Astrocyte (in vitro differentiated cells and primary cell): Measurements from ENCODE around the gene ASPG. TPM values are rescaled to one million over a fixed set of nuclear protein-coding genes. Genes with fewer than 3 reads are reported as not detected.

Source experiments
- DNase-seq: peaks from one replicate; pipeline ENCODE4 v3.0.0-alpha.2; 2010; ENCODE audit warnings: low read depth
- FAIRE-seq: peaks from 2 replicates; lab custom pipeline; 2011; peaks lifted over from hg19 to GRCh38; lab: Jason Lieb, UNC
- H2AFZ ChIP-seq: 2 replicates; pipeline ENCODE4 v1.6.0; 2012; ENCODE audit warnings: low read depth, low read length, inconsistent platforms
- H3K27ac ChIP-seq: 2 replicates; pipeline ENCODE4 v1.5.1; 2011; ENCODE audit warnings: low read depth, low read length, inconsistent platforms
- H3K27me3 ChIP-seq: 2 replicates; pipeline ENCODE4 v1.6.0; 2011; ENCODE audit warnings: low read length, inconsistent platforms; ENCODE audit not compliant: insufficient read depth
- H3K36me3 ChIP-seq: 2 replicates; pipeline ENCODE4 v1.5.1; 2011; ENCODE audit warnings: low read length, inconsistent platforms; ENCODE audit not compliant: insufficient read depth
- H3K4me1 ChIP-seq: 2 replicates; pipeline ENCODE4 v1.5.1; 2011; ENCODE audit warnings: low read length, inconsistent platforms; ENCODE audit not compliant: insufficient read depth
- H3K4me2 ChIP-seq: 2 replicates; pipeline ENCODE4 v1.6.0; 2012; ENCODE audit warnings: low read length, inconsistent platforms
- H3K4me3 ChIP-seq: 2 replicates; pipeline ENCODE4 v1.5.1; 2011; ENCODE audit warnings: low read depth, mild to moderate bottlenecking, low read length, inconsistent platforms; ENCODE audit not compliant: insufficient read depth
- H3K79me2 ChIP-seq: 2 replicates; pipeline ENCODE4 v1.6.0; 2012; ENCODE audit warnings: mild to moderate bottlenecking, low read length, inconsistent platforms; ENCODE audit not compliant: insufficient read depth
- H3K9ac ChIP-seq: 2 replicates; pipeline ENCODE4 v1.6.0; 2012; ENCODE audit warnings: mild to moderate bottlenecking, low read length, inconsistent platforms
- H3K9me3 ChIP-seq: 2 replicates; pipeline ENCODE4 v1.5.1; 2012; ENCODE audit warnings: low read depth, mild to moderate bottlenecking, low read length, inconsistent platforms; ENCODE audit not compliant: insufficient read depth
- H4K20me1 ChIP-seq: 2 replicates; pipeline ENCODE4 v1.6.0; 2012; ENCODE audit warnings: low read length, inconsistent platforms; ENCODE audit not compliant: insufficient read depth
- H3K27ac Mint-ChIP-seq: one replicate; pipeline ENCODE4 v1.8.0; 2021; ENCODE audit warnings: mild to moderate bottlenecking, mixed read lengths; ENCODE audit not compliant: unreplicated experiment
- H3K27me3 Mint-ChIP-seq: one replicate; pipeline ENCODE4 v1.8.0; 2021; ENCODE audit warnings: low read depth, mixed read lengths; ENCODE audit not compliant: unreplicated experiment
- H3K36me3 Mint-ChIP-seq: one replicate; pipeline ENCODE4 v1.8.0; 2021; ENCODE audit warnings: low read depth, mixed read lengths; ENCODE audit not compliant: unreplicated experiment
- H3K4me1 Mint-ChIP-seq: one replicate; pipeline ENCODE4 v1.8.0; 2021; ENCODE audit warnings: low read depth, mixed read lengths; ENCODE audit not compliant: unreplicated experiment
- H3K4me3 Mint-ChIP-seq: one replicate; pipeline ENCODE4 v1.8.0; 2021; ENCODE audit warnings: mild to moderate bottlenecking, moderate library complexity, mixed read lengths; ENCODE audit not compliant: unreplicated experiment
- H3K9me3 Mint-ChIP-seq: one replicate; pipeline ENCODE4 v1.8.0; 2021; ENCODE audit warnings: mild to moderate bottlenecking, mixed read lengths; ENCODE audit not compliant: unreplicated experiment
- CTCF ChIP-seq: IDR thresholded peaks from 2 replicates; pipeline ENCODE4 v1.5.1; 2011; ENCODE audit warnings: low read depth, mild to moderate bottlenecking, inconsistent platforms, low read length, moderate library complexity; ENCODE audit not compliant: insufficient read depth
- EZH2 ChIP-seq: IDR thresholded peaks from 2 replicates; pipeline ENCODE4 v1.6.1; 2012; ENCODE audit warnings: mild to moderate bottlenecking, low read length, inconsistent platforms; ENCODE audit not compliant: insufficient read depth
- total RNA-seq: library from RNA; stranded (reverse); gene quantifications from 2 replicates; pipeline ENCODE4 v1.2.1, GENCODE V29; 2021

ASPG gene
- total RNA-seq, 1 donor from 2014 or later, result not detected

DNA sequence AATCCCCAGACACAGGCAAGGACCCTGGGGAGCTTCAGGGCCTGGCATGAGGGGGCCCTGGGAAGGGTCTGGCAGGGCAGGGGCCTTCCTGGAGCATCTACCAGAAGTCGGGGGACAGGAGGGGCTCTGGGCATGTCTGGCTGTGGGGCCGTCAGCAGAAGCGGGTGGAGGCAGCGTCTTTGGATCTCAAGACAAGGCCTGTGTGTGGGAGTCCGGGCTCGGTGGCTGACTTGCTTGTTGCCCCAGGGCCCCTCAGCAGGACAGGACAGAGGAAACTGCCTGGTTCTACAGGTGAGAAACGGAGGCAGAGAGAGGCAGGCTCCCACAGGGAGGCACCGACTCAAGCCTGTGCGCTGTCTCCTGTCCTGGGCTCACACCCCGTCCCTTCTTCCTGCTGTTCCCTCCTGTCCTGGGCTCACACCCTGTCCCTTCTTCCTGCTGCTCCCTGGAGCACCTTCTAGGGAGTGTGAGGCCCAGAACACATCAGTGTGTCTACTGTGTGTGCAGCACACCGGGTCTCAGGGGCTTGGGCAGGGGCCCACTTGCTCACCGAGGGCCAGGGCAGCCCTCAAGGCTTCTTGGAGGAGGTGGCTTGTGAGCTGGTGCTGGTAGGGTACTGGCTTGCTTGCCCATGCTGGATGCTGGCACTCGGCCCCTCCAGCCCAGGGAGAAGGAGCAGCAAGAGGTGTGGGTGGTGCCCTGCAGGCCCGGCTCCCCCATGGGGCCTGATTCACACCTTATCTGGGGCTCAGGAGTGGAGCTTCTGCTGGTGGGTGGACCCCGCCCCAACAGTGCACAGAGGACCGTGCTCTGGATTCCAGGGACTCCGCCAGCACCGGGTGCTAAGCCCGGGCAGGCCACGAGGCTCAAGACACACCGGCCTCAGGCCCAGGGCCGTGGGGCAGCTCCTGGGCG lies 14.9 kb downstream of the ASPG start:
- no peaks in the 10 kb centered on the region for H3K27me3 ChIP-seq
- no peak overlapping the region for H3K4me2 ChIP-seq
- Mint-ChIP-seq H3K27me3 (peaks cover 10% of the 10 kb centered on the region), H3K36me3 (no peaks in the 10 kb centered on the region), H3K4me1 (no peaks in the 10 kb centered on the region), H3K9me3 (no peaks in the 10 kb centered on the region), H3K27ac (no peak overlapping the region), H3K4me3 (no peak overlapping the region)
- no peaks in the 10 kb centered on the region for H3K9me3 ChIP-seq
- DNase-seq (no peak), FAIRE-seq (no peak)
- no peak overlapping the region for H3K9ac ChIP-seq
- no peak overlapping the region for H3K27ac ChIP-seq
- no peaks in the 10 kb centered on the region for H4K20me1 ChIP-seq
- no peaks in the 10 kb centered on the region for H3K36me3 ChIP-seq
- H3K4me1 ChIP-seq, result no peaks in the 10 kb centered on the region
- H2AFZ ChIP-seq, result no peak overlapping the region
- TF ChIP-seq EZH2, result no peak
- TF ChIP-seq CTCF, result no peak
- no peaks in the 10 kb centered on the region for H3K79me2 ChIP-seq
- H3K4me3 ChIP-seq, result no peak overlapping the region

DNA sequence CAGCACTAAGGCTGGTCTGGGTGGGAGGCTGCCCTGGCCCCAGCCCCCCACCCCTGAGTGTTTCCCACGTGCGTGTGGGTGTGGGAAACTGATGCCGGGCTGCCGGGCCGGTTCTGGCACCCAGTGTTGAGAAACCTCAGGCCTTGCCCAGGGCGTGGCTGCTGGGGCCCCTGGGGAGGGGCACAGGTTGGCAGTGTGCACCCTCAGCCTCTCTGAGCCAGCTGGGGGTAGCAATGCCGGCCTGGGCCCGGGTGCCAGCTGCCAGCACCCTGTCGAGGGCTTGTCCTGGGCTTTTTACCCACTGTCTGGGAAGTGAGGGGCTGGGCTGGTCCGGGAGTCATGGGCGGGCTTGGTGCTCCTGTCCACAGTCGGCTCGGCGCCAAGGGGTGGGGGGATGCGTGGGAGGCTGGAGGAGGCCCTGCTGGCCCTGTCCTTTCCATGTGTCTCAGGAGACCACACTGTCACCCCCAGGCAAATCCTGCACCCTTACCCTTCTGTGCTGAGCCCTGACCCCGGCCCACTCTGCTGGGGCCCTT lies 15.7 kb downstream of the ASPG start:
- H2AFZ ChIP-seq, result no peak overlapping the region
- no peaks in the 10 kb centered on the region for H3K27me3 ChIP-seq
- FAIRE-seq, result no peak
- H3K79me2 ChIP-seq, result no peaks in the 10 kb centered on the region
- H3K27ac Mint-ChIP-seq, result no peak overlapping the region
- no peak overlapping the region for H3K4me2 ChIP-seq
- peaks cover 7% of the 10 kb centered on the region for H3K27me3 Mint-ChIP-seq
- no peaks in the 10 kb centered on the region for H3K9me3 Mint-ChIP-seq
- H3K4me3 ChIP-seq, result no peak overlapping the region
- H3K36me3 Mint-ChIP-seq, result no peaks in the 10 kb centered on the region
- no peaks in the 10 kb centered on the region for H3K9me3 ChIP-seq
- no peaks in the 10 kb centered on the region for H4K20me1 ChIP-seq
- H3K4me3 Mint-ChIP-seq, result no peak overlapping the region
- no peak for DNase-seq
- H3K36me3 ChIP-seq, result no peaks in the 10 kb centered on the region
- H3K27ac ChIP-seq, result no peak overlapping the region
- TF ChIP-seq CTCF, result no peak
- no peak for TF ChIP-seq EZH2
- H3K4me1 ChIP-seq, result no peaks in the 10 kb centered on the region
- no peak overlapping the region for H3K9ac ChIP-seq
- no peaks in the 10 kb centered on the region for H3K4me1 Mint-ChIP-seq
